HepG2 (cell line): ENCODE data around the gene DPH2. TPM values are rescaled to one million over a fixed set of nuclear protein-coding genes. Genes with fewer than 3 reads are reported as not detected.

ENCODE experiments used
- ATAC-seq: fragments of 200-7000 bp; cut with Tn5 transposase; 3 replicates; pipeline ENCODE4 v1.9.1; 2020; ENCODE audit warnings: mild to moderate bottlenecking, moderate library complexity
- BruUV-seq: library from RNA; stranded (reverse); fragments of 400-500 nt; replicated peaks from 2 replicates; lab custom pipeline; 2021; lab: Mats Ljungman, UMichigan
- CTCF ChIA-PET: fragments of 300-600 bp; formaldehyde crosslinking; extraction: SDS; loops from one replicate; lab custom pipeline; 2021; ENCODE audit warnings: low total read pairs, inconsistent platforms, low intra/inter-chr PET ratio; lab: Yijun Ruan, JAX
- POLR2A ChIA-PET: fragments of 350-600 bp; sonication (Branson Sonifier 250); formaldehyde crosslinking; loops from one replicate; lab custom pipeline; 2020; ENCODE audit warnings: antibody characterized with exemption, inconsistent platforms; lab: Yijun Ruan, JAX
- DNase-seq: peaks from one replicate; pipeline ENCODE4 v3.0.0-alpha.2; 2015; ENCODE audit warnings: low spot score
- FAIRE-seq: peaks from 3 replicates; lab custom pipeline; 2011; peaks lifted over from hg19 to GRCh38; lab: Jason Lieb, UNC
- H2AFZ ChIP-seq: one replicate; pipeline ENCODE4 v1.6.1; 2011; ENCODE audit warnings: low read length, inconsistent platforms
- H3K27ac ChIP-seq: fragments of 300-600 bp; 3 replicates; pipeline ENCODE4 v1.8.0; 2011; ENCODE audit warnings: mixed run types, mild to moderate bottlenecking, mixed read lengths, low read length, inconsistent platforms; ENCODE audit not compliant: insufficient read depth; ENCODE audit errors: extremely low read length
- H3K27me3 ChIP-seq, 2 experiments: fragments of 200-600 bp in 1 of 2; 2 replicates in 1 of 2; 3 replicates in 1 of 2; pipeline versions ENCODE4 v1.6.0 to v1.8.0; 2011; ENCODE audit warnings: low read length in 2 of 2, mild to moderate bottlenecking in 2 of 2, moderate library complexity in 2 of 2, inconsistent platforms in 1 of 2; ENCODE audit not compliant: insufficient read depth in 2 of 2, control insufficient read depth in 1 of 2
- H3K36me3 ChIP-seq, 2 experiments: fragments of 200-600 bp in 1 of 2; replicated peaks in 1 of 2; 2 replicates in 1 of 2; 3 replicates in 1 of 2; pipeline versions ENCODE4 v1.5.1 to v1.8.0; 2011; ENCODE audit warnings: low read length in 2 of 2, inconsistent platforms in 1 of 2; ENCODE audit not compliant: insufficient read depth in 2 of 2, control insufficient read depth in 1 of 2
- H3K4me1 ChIP-seq: 2 replicates; pipeline ENCODE4 v1.5.1; 2012; ENCODE audit warnings: low read length, inconsistent platforms; ENCODE audit not compliant: insufficient read depth
- H3K4me2 ChIP-seq: 2 replicates; pipeline ENCODE4 v1.6.0; 2011; ENCODE audit warnings: low read depth, low read length, inconsistent platforms
- H3K4me3 ChIP-seq, 3 experiments: fragments of 200-600 bp in 1 of 3; sonication (generic), shearing (Covaris generic) in 1 of 3; replicated peaks in 1 of 3; 2 replicates each; pipeline ENCODE4 v1.5.1; 2011 to 2016; ENCODE audit warnings: low read length in 3 of 3, inconsistent platforms in 2 of 3, low read depth in 2 of 3, mild to moderate bottlenecking in 2 of 3, control low read depth in 1 of 3, mixed read lengths in 1 of 3; ENCODE audit not compliant: insufficient read depth in 1 of 3
- H3K79me2 ChIP-seq: one replicate; pipeline ENCODE4 v1.6.1; 2011; ENCODE audit warnings: low read length, inconsistent platforms; ENCODE audit not compliant: insufficient read depth
- H3K9ac ChIP-seq: 2 replicates; pipeline ENCODE4 v1.6.0; 2011; ENCODE audit warnings: mild to moderate bottlenecking, low read depth, low read length, inconsistent platforms; ENCODE audit not compliant: insufficient read depth
- H3K9me3 ChIP-seq: 2 replicates; pipeline ENCODE4 v1.5.1; 2012; ENCODE audit warnings: mild to moderate bottlenecking, low read length
- H4K20me1 ChIP-seq: 2 replicates; pipeline ENCODE4 v1.6.0; 2011; ENCODE audit warnings: inconsistent platforms, mild to moderate bottlenecking, low read length, moderate library complexity; ENCODE audit not compliant: insufficient read depth
- AGO2 ChIP-seq: fragments of 200-400 bp; formaldehyde crosslinking; optimal IDR thresholded peaks from 2 replicates; pipeline ENCODE3; 2017; ENCODE audit warnings: mild to moderate bottlenecking, low read depth, low read length, moderate library complexity
- FOXA1 ChIP-seq, 2 experiments: fragments of 450-650 bp in 1 of 2; sonication (generic) in 1 of 2; formaldehyde crosslinking in 1 of 2; IDR thresholded peaks; 2 replicates each; pipeline versions ENCODE4 v1.4.0 to v1.6.1; 2016 to 2020; ENCODE audit warnings: missing genetic modification reagents in 1 of 2
- TEAD3 ChIP-seq: optimal IDR thresholded peaks from 2 replicates; pipeline ENCODE3; 2016; ENCODE audit warnings: borderline replicate concordance
- ZMAT5 ChIP-seq: sonication (generic); formaldehyde crosslinking; IDR thresholded peaks from 2 replicates; pipeline ENCODE4 v1.5.0; 2020; ENCODE audit warnings: mild to moderate bottlenecking, low read depth, missing genetic modification reagents, borderline replicate concordance
- ZNF441 ChIP-seq: sonication (generic); formaldehyde crosslinking; IDR thresholded peaks from 2 replicates; pipeline ENCODE4 v1.7.0; 2021; ENCODE audit warnings: missing genetic modification reagents, borderline replicate concordance
- WGBS: methylation state at CpG from one replicate; pipeline ENCODE4 v1.1.6; 2017; ENCODE audit warnings: low lambda C conversion rate; 5-methylcytosine and 5-hydroxymethylcytosine counted together
- in situ Hi-C: cut with HindIII; loops from 2 replicates; pipeline ENCODE4 v1.10.0; 2017; ENCODE audit warnings: low pct_unique_long_range_greater_than_20kb; ENCODE audit not compliant: extremely low pct_ligation_motif_present
- intact Hi-C: fragments of 100-400 bp; cut with micrococcal nuclease; formaldehyde crosslinking; loops from one replicate; pipeline ENCODE4 v1.10.0; 2022; ENCODE audit not compliant: unreplicated experiment
- polyA plus RNA-seq, 8 experiments: library from polyadenylated mRNA; depleted of rRNA in 3 of 8; stranded (reverse) in 7 of 8; unstranded in 1 of 8; fragments of >200 nt; fragmentation: Illumina TruSeq in 4 of 8; extraction: Trizol in 4 of 8; gene quantifications; 2 replicates each; pipeline versions ENCODE4 v1.2.1 to v1.2.3, GENCODE V29; 2011 to 2016; ENCODE audit warnings: low read depth in 4 of 8, missing spikeins in 1 of 8, mixed read lengths in 1 of 8; ENCODE audit not compliant: insufficient read depth in 1 of 8
- total RNA-seq, 5 experiments: library from RNA; depleted of rRNA; stranded (reverse); fragments of >200 nt; fragmentation: Illumina TruSeq; extraction: Trizol; gene quantifications; 2 replicates each; pipeline ENCODE4 v1.2.3, GENCODE V29; 2016; ENCODE audit warnings: low read depth in 1 of 5
- TF ChIP-seq, protein P1 (sequence below): sonication (generic); formaldehyde crosslinking; IDR thresholded peaks from 2 replicates; pipeline ENCODE4 v1.4.0; 2020; ENCODE audit warnings: missing genetic modification reagents, borderline replicate concordance

The DPH2 gene
- total and polyA plus RNA-seq, 2 of the 13 experiments (the other 11 are each of a cell fraction or from before 2014, with no cell fraction given): 32.2 to 38.3 TPM

GRCh38 chr1:43997295-43997999 lies 27.6 kb downstream of the DPH2 start:
- CTCF ChIA-PET: no interaction called here
- DNase-seq (no peak), ATAC-seq (no peak)
- Histone ChIP-seq H3K9me3 (no peaks in the 10 kb centered on the region), H3K79me2 (no peaks in the 10 kb centered on the region), H3K27me3 (no peaks in the 10 kb centered on the region), H3K4me1 (peaks cover 38% of the 10 kb centered on the region), H3K27ac (no peak overlapping the region), H3K9ac (no peak overlapping the region), H2AFZ (no peak overlapping the region), H3K4me3 (no peak overlapping the region), H3K36me3 (peaks cover 5 to 17% of the 10 kb centered on the region in 2 experiments; a peak in 4 of 5 replicates), H4K20me1 (no peaks in the 10 kb centered on the region), H3K4me2 (no peak overlapping the region)
- intact Hi-C loops: no loop called here
- 92% methylated on average over 11 of the region's 22 CpGs for WGBS
- POLR2A ChIA-PET: interaction anchor here (1.4 kb wide), 1 partner anchor 34 kb away, joined by 4 read pairs; the partner anchor contains the start of gene SLC6A9
- in situ Hi-C loops: loop anchor here (5.0 kb wide), 1 partner anchor 35 kb away; the partner anchor contains the start of gene SLC6A9
- TF ChIP-seq, protein P1, sequence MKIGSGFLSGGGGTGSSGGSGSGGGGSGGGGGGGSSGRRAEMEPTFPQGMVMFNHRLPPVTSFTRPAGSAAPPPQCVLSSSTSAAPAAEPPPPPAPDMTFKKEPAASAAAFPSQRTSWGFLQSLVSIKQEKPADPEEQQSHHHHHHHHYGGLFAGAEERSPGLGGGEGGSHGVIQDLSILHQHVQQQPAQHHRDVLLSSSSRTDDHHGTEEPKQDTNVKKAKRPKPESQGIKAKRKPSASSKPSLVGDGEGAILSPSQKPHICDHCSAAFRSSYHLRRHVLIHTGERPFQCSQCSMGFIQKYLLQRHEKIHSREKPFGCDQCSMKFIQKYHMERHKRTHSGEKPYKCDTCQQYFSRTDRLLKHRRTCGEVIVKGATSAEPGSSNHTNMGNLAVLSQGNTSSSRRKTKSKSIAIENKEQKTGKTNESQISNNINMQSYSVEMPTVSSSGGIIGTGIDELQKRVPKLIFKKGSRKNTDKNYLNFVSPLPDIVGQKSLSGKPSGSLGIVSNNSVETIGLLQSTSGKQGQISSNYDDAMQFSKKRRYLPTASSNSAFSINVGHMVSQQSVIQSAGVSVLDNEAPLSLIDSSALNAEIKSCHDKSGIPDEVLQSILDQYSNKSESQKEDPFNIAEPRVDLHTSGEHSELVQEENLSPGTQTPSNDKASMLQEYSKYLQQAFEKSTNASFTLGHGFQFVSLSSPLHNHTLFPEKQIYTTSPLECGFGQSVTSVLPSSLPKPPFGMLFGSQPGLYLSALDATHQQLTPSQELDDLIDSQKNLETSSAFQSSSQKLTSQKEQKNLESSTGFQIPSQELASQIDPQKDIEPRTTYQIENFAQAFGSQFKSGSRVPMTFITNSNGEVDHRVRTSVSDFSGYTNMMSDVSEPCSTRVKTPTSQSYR: peak; percentile 54; the same call in 1 of the 2 replicates
- TF ChIP-seq ZNF441: no peak
- TF ChIP-seq AGO2: peak; percentile 54
- no peak for TF ChIP-seq FOXA1 (IDR thresholded peaks at IDR 0.05)
- TF ChIP-seq FOXA1 (CRISPR knock-in tag; IDR thresholded peaks at IDR 0.05): 0 out of 2 replicates have a peak, but pooled peaks have one; percentile 14
- no peak for TF ChIP-seq ZMAT5 (CRISPR knock-in tag)
- no peak for TF ChIP-seq TEAD3 (CRISPR knock-in tag)
- TF ChIP-seq, all 625 proteins: peak for 3
- no peak for FAIRE-seq
- BruUV-seq: no TSS peak
